Measurements from ENCODE around the gene CD74.
A peak's percentile ranks its signal among the peaks of the same experiment; 100 is the strongest.
"Not testable (repeated sequence)": the region's sequence is repeated elsewhere in the genome, so short reads cannot be mapped to it uniquely, and the experiment has no call there.

The CD74 gene

GRCh38 chr5:150412319-150413175 is at the start of gene CD74:
TSS of gene CD74 (minus strand) at chr5:150412910. CDS start at chr5:150412749, 161 bp downstream.
- peak; percentile 98 for DNase-seq

GRCh38 chr5:150461231-150461630 is 48.5 kb upstream of the CD74 start:
- no peak for DNase-seq

GRCh38 chr5:150460781-150461180 is 48.1 kb upstream of the CD74 start:
- no peak for DNase-seq

GRCh38 chr5:150458802-150459557 is 46.3 kb upstream of the CD74 start:
- peak; percentile 87 for DNase-seq

- no peak for DNase-seq
Observed at GRCh38 chr5:150457562-150458240, 45.0 kb upstream of the CD74 start.

- no peak for DNase-seq
Observed at GRCh38 chr5:150457121-150457520, 44.4 kb upstream of the CD74 start.

GRCh38 chr5:150454492-150455229 is 42.0 kb upstream of the CD74 start:
- DNase-seq, result no peak

- DNase-seq, result not testable (repeated sequence)
Observed at GRCh38 chr5:150454027-150454426, 41.3 kb upstream of the CD74 start.

GRCh38 chr5:150452914-150453313 is 40.2 kb upstream of the CD74 start:
- DNase-seq, result no peak

GRCh38 chr5:150451594-150451993 is 38.9 kb upstream of the CD74 start:
- no peak for DNase-seq

- DNase-seq, result peak; percentile 94
Observed at GRCh38 chr5:150449517-150450339, 37.0 kb upstream of the CD74 start, which contains the start of gene RPS14. TSS of gene RPS14 (minus strand) at chr5:150449739. CDS start at chr5:150447733, 2,006 bp downstream.

GRCh38 chr5:150448952-150449516 is 36.3 kb upstream of the CD74 start:
- no peak for DNase-seq

GRCh38 chr5:150448334-150448733 is 35.6 kb upstream of the CD74 start:
- peak; percentile 21 for DNase-seq

- DNase-seq, result no peak
Observed at GRCh38 chr5:150447188-150447587, 34.5 kb upstream of the CD74 start.

GRCh38 chr5:150446583-150446982 is 33.9 kb upstream of the CD74 start:
- DNase-seq, result no peak

GRCh38 chr5:150446088-150446487 is 33.4 kb upstream of the CD74 start:
- no peak for DNase-seq

- no peak for DNase-seq
Observed at GRCh38 chr5:150444770-150445169, 32.1 kb upstream of the CD74 start.

- DNase-seq, result peak; percentile 22
Observed at GRCh38 chr5:150443242-150444075, 30.7 kb upstream of the CD74 start.

- DNase-seq, result no peak
Observed at GRCh38 chr5:150442699-150443080, 30.0 kb upstream of the CD74 start.

Data from activated CD4-positive, alpha-beta T cell treated with anti-CD3 and anti-CD28 coated beads, Interleukin-2, amount 50 U/mL, for 16 hours (primary cell).